ENCODE measurements around the gene ELMO3.

GRCh38 chr16:67243481-67243880 lies 44.5 kb downstream of the ELMO3 start:
- TF ChIP-seq SP2 (tag by site-specific recombination; IDR thresholded peaks at IDR 0.05) (no peak), PATZ1 (tag by site-specific recombination; IDR thresholded peaks at IDR 0.05) (no peak), CTCF (tag by site-specific recombination; IDR thresholded peaks at IDR 0.05) (no peak), ZNF398 (tag by site-specific recombination; IDR thresholded peaks at IDR 0.05) (no peak), YY1 (tag by site-specific recombination; IDR thresholded peaks at IDR 0.05) (no peak), BCL11B (tag by site-specific recombination; IDR thresholded peaks at IDR 0.05; ENCODE audit: low read depth) (no peak), ZFP41 (tag by site-specific recombination; IDR thresholded peaks at IDR 0.05; ENCODE audit: borderline replicate concordance) (no peak), ZNF549 (tag by site-specific recombination; IDR thresholded peaks at IDR 0.05) (no peak), RBAK (tag by site-specific recombination; IDR thresholded peaks at IDR 0.05) (no peak), KLF8 (tag by site-specific recombination; IDR thresholded peaks at IDR 0.05) (no peak), ZNF10 (tag by site-specific recombination; IDR thresholded peaks at IDR 0.05) (no peak)
